Neuronal stem cell (in vitro differentiated cells): Measurements from ENCODE around the gene RSAD1.
A peak's percentile ranks its signal among the peaks of the same experiment; 100 is the strongest.

ENCODE experiments used
- DNase-seq: peaks from one replicate; pipeline ENCODE4 v3.0.0-alpha.2; 2013; ENCODE audit warnings: low spot score
- H2AFZ ChIP-seq: one replicate; pipeline ENCODE4 v1.6.1; 2013; ENCODE audit warnings: mild to moderate bottlenecking, low read length, inconsistent platforms
- H2AK5ac ChIP-seq: 2 replicates; pipeline ENCODE4 v1.6.1; 2013; ENCODE audit warnings: low read depth, mild to moderate bottlenecking, inconsistent platforms, low read length, moderate library complexity, mixed read lengths
- H2BK120ac ChIP-seq: 2 replicates; pipeline ENCODE4 v1.6.1; 2013; ENCODE audit warnings: low read depth, mild to moderate bottlenecking, inconsistent platforms, low read length, moderate library complexity, mixed read lengths
- H2BK12ac ChIP-seq: one replicate; pipeline ENCODE4 v1.6.1; 2013; ENCODE audit warnings: low read length, inconsistent platforms
- H2BK15ac ChIP-seq: 2 replicates; pipeline ENCODE4 v1.6.1; 2013; ENCODE audit warnings: mild to moderate bottlenecking, low read length, inconsistent platforms, mixed read lengths
- H2BK5ac ChIP-seq: one replicate; pipeline ENCODE4 v1.6.1; 2013; ENCODE audit warnings: inconsistent platforms, mild to moderate bottlenecking, low read length, moderate library complexity
- H3K14ac ChIP-seq: one replicate; pipeline ENCODE4 v1.6.1; 2013; ENCODE audit warnings: low read length, inconsistent platforms
- H3K18ac ChIP-seq: 2 replicates; pipeline ENCODE4 v1.6.1; 2013; ENCODE audit warnings: low read length, inconsistent platforms
- H3K23ac ChIP-seq: 2 replicates; pipeline ENCODE4 v1.6.1; 2013; ENCODE audit warnings: low read depth, mild to moderate bottlenecking, mixed read lengths, low read length, inconsistent platforms; ENCODE audit not compliant: poor library complexity
- H3K27ac ChIP-seq: replicated peaks from 3 replicates; pipeline ENCODE4 v1.5.1; 2013; ENCODE audit warnings: low read length, inconsistent platforms
- H3K27me3 ChIP-seq, 3 experiments: 2 replicates each; pipeline ENCODE4 v1.6.1; 2013; ENCODE audit warnings: low read length in 3 of 3, mild to moderate bottlenecking in 2 of 3, inconsistent platforms in 1 of 3, low read depth in 1 of 3, mixed read lengths in 1 of 3, moderate library complexity in 1 of 3; ENCODE audit not compliant: control insufficient read depth in 3 of 3, insufficient read depth in 3 of 3
- H3K36me3 ChIP-seq, 2 donors: replicated peaks in 1 of 2; 2 replicates each; pipeline ENCODE4 v1.6.1; 2013; ENCODE audit warnings: low read length in 2 of 2; ENCODE audit not compliant: control insufficient read depth in 2 of 2, insufficient read depth in 2 of 2
- H3K4ac ChIP-seq: 2 replicates; pipeline ENCODE4 v1.6.1; 2013; ENCODE audit warnings: inconsistent platforms, mild to moderate bottlenecking, low read length, moderate library complexity
- H3K4me1 ChIP-seq, 2 donors: 1 replicate in 1 of 2; 2 replicates in 1 of 2; pipeline ENCODE4 v1.6.1; 2013; ENCODE audit warnings: low read length in 2 of 2, low read depth in 1 of 2; ENCODE audit not compliant: control insufficient read depth in 2 of 2, insufficient read depth in 1 of 2
- H3K4me2 ChIP-seq: one replicate; pipeline ENCODE4 v1.6.1; 2013; ENCODE audit warnings: mild to moderate bottlenecking, low read length, inconsistent platforms; ENCODE audit not compliant: insufficient read depth, poor library complexity, severe bottlenecking
- H3K4me3 ChIP-seq, 2 donors: 2 replicates each; pipeline ENCODE4 v1.5.1; 2013; ENCODE audit warnings: low read length in 2 of 2, mild to moderate bottlenecking in 2 of 2, inconsistent platforms in 1 of 2, moderate library complexity in 1 of 2
- H3K79me1 ChIP-seq: one replicate; pipeline ENCODE4 v1.6.1; 2013; ENCODE audit warnings: low read depth, mild to moderate bottlenecking, inconsistent platforms, low read length, moderate library complexity
- H3K9ac ChIP-seq: one replicate; pipeline ENCODE4 v1.6.1; 2013; ENCODE audit warnings: mild to moderate bottlenecking, low read depth, low read length, inconsistent platforms; ENCODE audit not compliant: poor library complexity
- H3K9me3 ChIP-seq, 2 donors: replicated peaks in 1 of 2; 2 replicates each; pipeline versions ENCODE3 to v1.6.1; 2013; ENCODE audit warnings: low read length in 2 of 2, mild to moderate bottlenecking in 2 of 2, inconsistent platforms in 1 of 2, low read depth in 1 of 2, mixed read lengths in 1 of 2, moderate library complexity in 1 of 2; ENCODE audit not compliant: control insufficient read depth in 2 of 2, insufficient read depth in 1 of 2
- H4K8ac ChIP-seq: one replicate; pipeline ENCODE4 v1.6.1; 2013; ENCODE audit warnings: low read depth, mild to moderate bottlenecking, inconsistent platforms, low read length, moderate library complexity
- H4K91ac ChIP-seq: one replicate; pipeline ENCODE4 v1.6.1; 2013; ENCODE audit warnings: low read length, low read depth, mild to moderate bottlenecking, inconsistent platforms; ENCODE audit not compliant: poor library complexity
- WGBS, 2 donors: extraction: QIAGEN DNeasy Blood & Tissue Kit; methylation state at CpG; one replicate each; pipeline ENCODE4 v1.1.7; 2013; ENCODE audit warnings: missing lambda C conversion rate in 2 of 2, mixed read lengths in 1 of 2; ENCODE audit not compliant: insufficient read length in 2 of 2, insufficient replicate concordance in 1 of 2; ENCODE audit errors: extremely low coverage in 2 of 2; 5-methylcytosine and 5-hydroxymethylcytosine counted together

Gene RSAD1

GRCh38 chr17:50467855-50468303 lies 10.8 kb upstream of the RSAD1 start:
- H3K9me3 ChIP-seq, result peaks cover 6 to 8% of the 10 kb centered on the region in 2 donors

GRCh38 chr17:50468304-50469207 lies 10.1 kb upstream of the RSAD1 start, which contains the start of gene CHAD:
TSS of gene CHAD (minus strand) at chr17:50468880. CDS start at chr17:50468813, 67 bp downstream.
- no peak within 1 kb of the TSS for H4K91ac ChIP-seq
- H3K18ac ChIP-seq, result peak within 1 kb of the TSS; percentile 94
- WGBS, 2 donors, result no CpG with 5 or more reads among the region's 71 CpGs
- no peak within 1 kb of the TSS for H3K4ac ChIP-seq
- H2AFZ ChIP-seq, result peak within 1 kb of the TSS; percentile 78
- peak within 1 kb of the TSS; percentile 65 for H3K23ac ChIP-seq
- H2AK5ac ChIP-seq, result peak within 1 kb of the TSS; percentile 88
- H3K9me3 ChIP-seq, result peaks cover 6 to 8% of the 10 kb centered on the region in 2 donors
- H3K14ac ChIP-seq, result peak within 1 kb of the TSS; percentile 97
- no peak within 1 kb of the TSS for H2BK120ac ChIP-seq
- no peaks in the 10 kb centered on the region for H3K79me1 ChIP-seq
- H4K8ac ChIP-seq, result peak within 1 kb of the TSS; percentile 17
- peak within 1 kb of the TSS in 1 of 2 donors; percentile 67 for H3K4me3 ChIP-seq
- DNase-seq, result peak; percentile 12
- H3K27me3 ChIP-seq, result peaks cover 16 to 71% (median 53%) of the 10 kb centered on the region in 3 experiments
- H3K9ac ChIP-seq, result peak within 1 kb of the TSS; percentile 81
- peak within 1 kb of the TSS; percentile 82 for H2BK12ac ChIP-seq
- no peak within 1 kb of the TSS for H2BK15ac ChIP-seq
- H3K4me1 ChIP-seq, result peaks cover 0 to 8% of the 10 kb centered on the region in 2 donors
- H3K36me3 ChIP-seq, result no peaks in the 10 kb centered on the region
- peak within 1 kb of the TSS; percentile 69 for H3K4me2 ChIP-seq
- H2BK5ac ChIP-seq, result peak within 1 kb of the TSS; percentile 78
- no peak within 1 kb of the TSS for H3K27ac ChIP-seq

More at GRCh38 chr17:50467855-50468303, 10.8 kb upstream of the RSAD1 start:
- Histone ChIP-seq H3K4ac (no peak overlapping the region), H3K79me1 (no peaks in the 10 kb centered on the region), H2AK5ac (peak overlapping the region; percentile 88), H3K27me3 (peaks cover 16 to 70% (median 53%) of the 10 kb centered on the region in 3 experiments), H2BK120ac (no peak overlapping the region), H3K23ac (peak overlapping the region; percentile 58), H3K9ac (no peak overlapping the region), H3K18ac (peak overlapping the region; percentile 28), H3K4me2 (no peak overlapping the region), H4K91ac (no peak overlapping the region), H2BK15ac (no peak overlapping the region), H3K14ac (peak overlapping the region; percentile 97), H3K27ac (no peak overlapping the region), H4K8ac (no peak overlapping the region), H3K4me1 (peaks cover 0 to 8% of the 10 kb centered on the region in 2 donors), H3K36me3 (no peaks in the 10 kb centered on the region), H2BK5ac (peak overlapping the region; percentile 78), H2AFZ (no peak overlapping the region), H2BK12ac (no peak overlapping the region), H3K4me3 (no peak overlapping the region)
- WGBS, 2 donors, result no CpG with 5 or more reads among the region's 13 CpGs
- DNase-seq, result no peak

DNA sequence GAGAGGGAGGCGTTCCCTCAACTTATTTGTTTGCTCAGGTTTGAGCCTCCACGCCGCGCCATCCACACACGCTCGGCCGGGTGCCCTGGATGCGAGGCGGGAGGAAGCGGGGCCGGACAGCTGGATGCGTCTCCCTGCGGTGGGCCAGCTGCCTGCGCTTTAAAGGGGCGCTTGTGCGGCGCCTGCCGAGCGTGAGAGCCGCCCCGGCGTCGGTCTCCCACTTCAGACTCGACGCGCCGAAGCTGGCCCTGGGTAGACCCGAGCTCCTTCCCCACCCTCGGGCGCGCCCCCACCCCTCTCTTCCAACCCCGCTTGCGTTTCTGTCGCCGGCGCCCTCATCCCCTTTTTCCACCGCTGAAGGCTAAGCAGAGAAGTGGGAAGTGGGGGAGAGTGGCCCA lies 9.5 kb upstream of the RSAD1 start:
- no peak overlapping the region for H4K91ac ChIP-seq
- peak overlapping the region; percentile 81 for H3K9ac ChIP-seq
- DNase-seq, result no peak
- peaks cover 16 to 75% (median 53%) of the 10 kb centered on the region in 3 experiments for H3K27me3 ChIP-seq
- H2BK5ac ChIP-seq, result peak overlapping the region; percentile 5
- peaks cover 0 to 8% of the 10 kb centered on the region in 2 donors for H3K4me1 ChIP-seq
- peak overlapping the region; percentile 17 for H4K8ac ChIP-seq
- peaks cover 6 to 8% of the 10 kb centered on the region in 2 donors for H3K9me3 ChIP-seq
- peak overlapping the region; percentile 46 for H2AK5ac ChIP-seq
- peak overlapping the region; percentile 94 for H3K18ac ChIP-seq
- WGBS, 2 donors, result no CpG with 5 or more reads among the region's 37 CpGs
- peak overlapping the region in 1 of 2 donors; percentile 67 for H3K4me3 ChIP-seq
- H2BK12ac ChIP-seq, result no peak overlapping the region
- H3K79me1 ChIP-seq, result no peaks in the 10 kb centered on the region
- H3K23ac ChIP-seq, result peak overlapping the region; percentile 65
- H3K36me3 ChIP-seq, result no peaks in the 10 kb centered on the region
- no peak overlapping the region for H3K4ac ChIP-seq
- H2BK15ac ChIP-seq, result no peak overlapping the region
- peak overlapping the region; percentile 56 for H3K14ac ChIP-seq
- H3K4me2 ChIP-seq, result peak overlapping the region; percentile 69
- H2AFZ ChIP-seq, result peak overlapping the region; percentile 78
- H3K27ac ChIP-seq, result no peak overlapping the region
- no peak overlapping the region for H2BK120ac ChIP-seq
